CD4-positive, alpha-beta T cell treated with Interleukin-15 for 1 hour (primary cell): ENCODE data around the gene SRSF4.
"Not testable (repeated sequence)": the region's sequence is repeated elsewhere in the genome, so short reads cannot be mapped to it uniquely, and the experiment has no call there.

ENCODE experiments used
- DNase-seq: peaks from one replicate; pipeline ENCODE4 v3.0.0-alpha.2; 2020

SRSF4 gene

DNA sequence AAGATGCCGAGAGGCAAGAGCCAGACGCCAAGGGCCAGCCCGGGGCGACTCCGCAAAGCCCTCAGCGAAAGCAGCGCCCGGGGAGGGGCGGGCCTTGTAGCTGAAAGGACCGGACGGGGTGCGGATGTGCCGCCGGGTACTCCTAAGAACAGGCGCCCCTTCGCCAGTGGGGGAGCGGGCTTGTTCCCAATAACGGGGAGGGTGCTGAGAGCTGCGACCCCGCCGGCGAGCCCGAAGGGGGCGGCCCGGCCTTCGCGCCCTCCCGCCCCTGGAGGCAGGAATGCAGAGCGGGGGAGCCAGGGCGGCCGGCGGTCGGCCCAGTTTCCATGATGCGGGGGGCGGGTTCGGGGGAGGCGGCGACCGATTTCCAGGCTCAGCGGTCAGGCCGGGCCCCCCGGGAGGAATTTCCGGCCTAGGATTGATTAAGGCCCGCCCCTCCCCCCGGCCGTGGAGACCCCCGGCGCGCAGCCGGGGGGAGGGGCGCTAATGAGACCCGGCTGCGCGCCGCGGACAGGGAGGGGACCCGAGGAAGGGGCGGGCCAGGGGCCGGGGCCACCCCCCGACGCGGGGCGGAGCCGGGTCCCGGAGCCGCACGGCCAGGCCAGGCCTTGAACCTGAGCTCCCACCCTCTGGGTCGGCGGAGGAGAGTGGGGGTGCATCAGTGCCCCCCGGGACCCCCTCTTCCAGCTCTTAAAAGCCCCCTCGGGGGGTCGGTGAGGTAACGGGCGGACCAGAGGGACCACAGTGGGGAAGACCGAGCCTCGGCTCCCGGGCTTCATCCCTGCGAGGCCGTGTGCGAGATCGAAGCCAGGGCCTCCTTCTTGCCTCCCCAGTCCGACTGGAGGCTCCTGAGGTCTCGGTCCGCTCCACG is 57.1 kb downstream of the SRSF4 start:
- peak; percentile 24 for DNase-seq

DNA sequence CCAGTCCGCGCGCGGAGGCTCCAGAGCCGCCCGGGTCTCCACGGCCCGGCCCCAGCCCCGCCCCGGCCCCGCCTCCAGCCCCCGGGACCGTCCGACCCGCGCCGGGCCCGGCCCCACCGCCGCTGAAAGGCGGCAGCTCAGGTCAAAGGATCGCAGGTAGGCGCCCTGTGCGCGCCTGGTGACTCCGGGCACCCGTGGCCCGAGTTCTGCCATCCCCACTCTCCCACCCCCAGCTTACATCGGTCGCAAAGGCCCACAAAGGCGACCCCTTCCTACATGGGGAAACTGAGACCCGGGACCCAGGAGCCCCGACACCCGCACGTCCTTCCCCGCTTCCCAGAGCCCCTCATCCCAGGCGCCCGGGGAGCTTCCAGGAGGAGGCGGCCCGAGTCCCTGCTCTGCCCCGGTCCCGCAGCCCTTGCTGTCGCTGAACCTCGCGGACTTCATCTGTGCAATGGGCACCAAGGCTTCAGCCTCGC is 57.8 kb downstream of the SRSF4 start, which contains the start of gene TMEM200B:
Gene TMEM200B (minus strand): TSS at position 17 of the 479 bp plus-strand sequence. CDS start 2,075 bp downstream, outside the sequence.
- no peak for DNase-seq

DNA sequence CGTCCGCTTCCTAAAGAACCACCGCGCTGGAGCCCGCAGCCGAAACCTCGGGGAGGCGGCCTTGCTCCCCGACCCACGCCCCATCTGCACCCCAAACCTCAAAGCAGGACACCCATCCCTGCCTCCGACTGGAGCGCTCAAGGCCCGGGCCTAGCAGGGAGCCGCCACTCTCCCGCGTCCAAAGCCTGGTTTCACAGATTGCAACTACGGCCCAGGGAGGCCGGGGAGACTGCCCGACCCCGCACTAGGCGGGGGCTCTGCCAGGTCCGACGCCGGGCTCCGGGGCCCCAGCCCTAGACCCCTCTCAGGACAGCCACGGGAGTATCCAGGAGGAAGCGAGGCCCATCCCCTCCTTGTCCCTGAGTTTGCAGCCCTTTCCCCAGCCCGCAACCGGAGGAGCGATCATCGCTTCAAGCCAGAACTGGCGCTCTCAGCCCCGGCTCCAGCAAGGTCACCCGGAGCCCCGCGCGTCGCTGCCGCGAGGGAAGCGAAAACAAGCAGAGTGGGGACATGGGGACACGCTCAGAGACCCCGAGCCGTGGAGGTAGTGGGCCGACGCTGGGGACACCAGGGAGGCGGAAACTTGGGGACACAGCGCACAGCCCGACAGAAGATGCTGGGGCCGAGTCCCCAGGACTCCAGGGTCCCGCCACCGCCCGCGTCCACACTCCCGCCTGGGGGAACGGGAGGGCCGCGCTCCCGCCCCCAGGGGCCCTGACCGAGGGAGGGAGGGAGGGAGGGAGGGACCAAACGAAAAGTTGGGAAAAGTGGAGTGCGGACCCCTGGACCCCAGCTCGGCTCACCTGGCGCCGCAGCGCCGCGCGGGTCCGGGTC is 58.4 kb downstream of the SRSF4 start:
- DNase-seq = no peak

DNA sequence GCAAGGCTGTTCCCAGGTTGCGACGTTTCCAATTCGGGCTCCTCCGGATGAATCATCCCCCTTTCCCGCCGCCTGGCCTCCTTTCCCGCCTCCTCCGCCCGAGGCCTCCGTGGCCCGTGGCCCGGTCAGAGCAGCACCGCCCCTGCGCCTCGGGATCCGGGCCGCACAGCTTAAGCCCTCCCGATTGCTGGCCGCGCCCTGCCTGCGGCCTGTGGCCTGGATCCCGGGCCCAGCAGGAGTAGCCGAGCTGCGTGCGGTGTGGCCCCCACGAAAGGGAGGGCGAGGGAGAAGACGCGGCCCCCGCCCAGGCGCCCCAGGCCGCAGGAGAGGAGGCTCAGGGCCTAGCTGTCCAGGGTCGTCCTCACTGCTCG is 59.0 kb downstream of the SRSF4 start:
- no peak for DNase-seq

DNA sequence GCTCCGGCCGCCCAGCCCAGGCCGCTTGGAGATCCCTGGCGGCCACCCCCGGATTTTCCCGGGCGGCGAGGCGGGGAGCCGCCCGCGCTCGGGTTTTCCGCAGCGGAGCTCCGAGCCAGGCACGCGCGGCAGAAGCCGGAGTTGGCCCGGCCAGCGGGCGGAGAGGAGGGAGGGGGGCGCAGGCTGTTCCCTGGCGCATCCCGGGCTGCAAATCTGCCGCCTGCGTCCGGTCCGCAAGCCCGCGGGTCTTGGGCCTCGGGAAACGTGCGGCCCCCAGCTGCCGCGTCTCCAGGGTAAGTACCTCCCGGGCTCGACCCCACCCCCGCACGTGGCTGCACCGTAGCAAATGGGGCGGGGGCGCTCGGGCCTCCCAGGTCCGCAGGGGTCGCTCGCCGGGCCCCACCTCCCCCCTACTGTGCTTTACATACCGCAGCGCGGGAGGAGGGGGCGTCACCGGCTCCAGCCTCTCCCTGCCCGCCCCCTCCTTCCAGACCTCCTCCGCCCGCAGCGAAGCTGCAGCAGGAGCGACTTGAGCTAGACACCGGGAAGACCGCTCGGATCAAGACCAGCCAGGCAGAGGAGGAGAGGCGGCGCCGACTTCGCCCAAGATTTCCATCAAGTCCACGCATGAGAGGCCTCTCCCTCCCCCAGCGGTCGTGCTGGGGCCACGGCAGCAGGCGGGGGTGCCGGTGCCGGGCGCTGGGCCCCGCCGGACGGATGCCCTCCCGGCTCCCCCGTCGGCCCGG is 59.6 kb downstream of the SRSF4 start:
- DNase-seq = no peak

DNA sequence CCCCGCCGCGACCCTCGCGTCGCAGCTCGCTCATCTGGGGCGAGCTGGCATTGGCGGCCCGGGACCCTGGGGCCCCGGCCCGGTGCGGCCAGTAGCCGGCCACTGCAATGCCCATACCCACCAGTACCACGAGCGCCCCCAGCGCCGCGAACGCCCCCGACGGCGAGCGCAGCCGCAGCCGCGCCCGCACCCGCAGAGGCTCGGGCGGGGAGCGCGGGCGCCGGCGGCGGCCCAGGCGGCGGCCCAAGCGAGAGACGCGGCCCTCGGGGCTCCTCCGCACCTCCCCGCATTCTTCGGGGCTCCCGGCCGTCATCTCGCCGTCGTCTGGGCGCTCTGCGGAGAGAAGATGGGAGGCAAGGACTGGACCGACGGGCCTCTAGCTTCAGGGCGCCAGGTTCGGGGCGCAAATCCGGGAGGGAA is 60.2 kb downstream of the SRSF4 start:
- no peak for DNase-seq

DNA sequence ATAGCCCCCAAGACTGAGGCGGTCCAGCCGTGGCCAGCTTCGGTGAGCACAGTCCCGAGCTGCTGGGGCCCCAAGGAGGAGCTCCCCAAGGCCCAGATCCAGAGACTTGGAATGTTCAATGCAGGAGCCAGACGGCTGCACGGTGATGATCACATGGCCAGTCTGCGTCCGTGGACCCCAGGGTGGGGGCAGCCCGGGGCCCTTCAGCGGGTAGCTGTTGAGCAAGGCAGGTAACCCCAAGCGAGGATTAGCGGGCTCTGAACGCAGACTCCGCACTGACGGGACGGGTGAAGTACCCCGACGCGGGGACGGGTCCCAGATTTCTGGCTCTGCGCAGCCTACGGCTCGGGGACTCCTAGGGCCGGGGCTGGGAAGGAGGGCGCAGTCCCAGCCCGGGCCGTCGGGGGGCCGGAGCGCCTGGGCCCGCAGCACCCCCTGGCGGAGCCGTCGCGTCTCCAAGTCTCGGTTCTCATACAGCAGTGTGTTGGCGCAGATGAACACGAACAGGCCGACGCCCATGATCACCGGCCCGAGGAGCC is 60.7 kb downstream of the SRSF4 start:
- DNase-seq = peak; percentile 59

DNA sequence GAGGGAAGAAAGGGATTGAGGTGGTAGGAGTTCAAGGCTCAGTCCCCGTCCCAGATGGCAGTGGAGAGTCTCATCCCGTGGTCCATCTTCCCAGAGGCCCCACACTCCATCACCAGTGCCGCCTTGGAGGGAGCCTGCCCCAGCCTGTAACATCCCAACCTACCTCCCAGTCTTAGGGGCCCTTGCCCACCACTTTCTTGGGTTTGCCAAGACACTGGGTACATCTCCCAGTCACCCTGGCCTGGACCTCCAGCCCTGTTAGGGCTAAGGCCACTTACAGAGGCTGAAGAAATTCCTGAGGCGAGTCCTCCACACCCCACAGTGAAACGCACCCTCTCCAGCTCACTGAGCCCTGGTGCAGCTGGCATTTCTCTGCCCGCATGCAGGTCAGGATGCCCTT is 61.3 kb downstream of the SRSF4 start:
- DNase-seq = no peak

DNA sequence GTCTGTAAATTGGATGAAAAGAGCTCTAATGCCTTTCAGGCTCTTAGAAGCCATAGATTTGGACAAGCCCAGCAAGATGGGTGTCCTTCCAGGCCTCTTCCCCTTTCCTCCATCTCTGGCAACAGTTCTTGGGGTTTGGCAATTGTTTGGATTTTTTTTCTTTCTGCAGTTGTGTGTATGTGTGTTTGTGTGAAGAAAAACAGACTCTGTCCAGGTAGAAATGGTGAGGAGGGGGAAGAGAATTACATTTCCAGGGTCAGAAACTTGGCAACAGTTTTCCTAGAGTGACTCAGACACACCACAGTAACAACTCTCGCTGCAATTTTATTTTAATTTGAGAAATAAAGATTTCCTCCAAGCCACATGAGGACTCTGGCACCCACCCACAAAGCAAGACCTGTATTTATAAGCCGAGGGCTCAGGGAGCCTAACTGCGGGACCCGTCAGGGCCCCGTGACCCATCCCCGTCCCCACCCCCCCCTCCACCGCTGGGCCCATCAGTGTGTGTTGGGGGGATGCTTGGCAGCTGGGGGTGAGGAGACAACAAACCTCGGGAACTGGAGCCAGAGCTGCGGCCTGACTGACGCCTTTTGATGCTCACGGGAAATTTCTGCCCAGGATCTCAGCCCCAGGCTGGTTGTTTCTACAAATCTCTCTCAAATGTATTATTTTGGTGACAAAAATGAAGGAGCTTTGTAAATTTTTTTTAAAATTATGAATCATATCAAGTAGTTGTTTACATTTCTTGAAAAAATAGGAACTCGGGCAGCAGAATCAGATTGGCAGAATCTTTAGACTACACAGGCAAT is 62.4 kb downstream of the SRSF4 start:
- no peak for DNase-seq

DNA sequence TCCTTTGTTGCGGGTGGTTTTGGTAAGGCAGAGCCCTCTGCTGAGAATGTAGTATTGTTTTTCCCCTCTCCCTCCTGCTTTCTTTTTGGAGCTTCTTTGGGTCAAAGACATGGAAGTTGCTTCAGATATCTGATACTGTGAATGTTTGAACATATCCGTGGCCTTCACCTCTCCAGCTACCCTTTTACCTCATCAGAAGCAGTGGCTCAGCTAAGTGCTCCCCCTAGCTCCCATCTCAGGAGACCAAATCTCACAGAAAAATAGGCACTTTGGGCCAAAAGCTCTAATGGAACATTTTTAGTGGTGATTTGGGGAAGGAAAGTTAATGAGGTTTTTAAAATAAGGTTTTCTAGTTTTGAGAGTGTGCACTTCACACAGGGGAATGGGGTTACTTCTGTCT is 64.3 kb downstream of the SRSF4 start:
- no peak for DNase-seq

DNA sequence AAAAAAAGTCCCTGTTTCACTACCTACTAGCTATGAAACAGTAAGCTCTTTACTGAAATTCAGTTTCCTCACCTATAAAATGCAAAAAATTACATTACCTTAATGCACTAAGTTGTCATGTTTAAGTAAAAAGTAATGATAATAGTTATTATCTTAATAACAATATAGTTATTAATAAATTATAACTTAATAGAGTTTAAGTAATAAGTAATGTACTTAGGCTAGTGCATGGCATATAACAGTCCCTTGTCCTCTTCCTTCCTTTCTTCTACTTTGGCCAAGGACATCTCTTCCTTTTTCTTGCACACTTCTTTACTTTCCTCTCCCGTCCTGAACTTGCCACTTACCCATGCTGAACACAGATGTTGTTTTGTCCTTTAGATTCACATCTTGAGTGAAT is 67.0 kb downstream of the SRSF4 start:
- no peak for DNase-seq

DNA sequence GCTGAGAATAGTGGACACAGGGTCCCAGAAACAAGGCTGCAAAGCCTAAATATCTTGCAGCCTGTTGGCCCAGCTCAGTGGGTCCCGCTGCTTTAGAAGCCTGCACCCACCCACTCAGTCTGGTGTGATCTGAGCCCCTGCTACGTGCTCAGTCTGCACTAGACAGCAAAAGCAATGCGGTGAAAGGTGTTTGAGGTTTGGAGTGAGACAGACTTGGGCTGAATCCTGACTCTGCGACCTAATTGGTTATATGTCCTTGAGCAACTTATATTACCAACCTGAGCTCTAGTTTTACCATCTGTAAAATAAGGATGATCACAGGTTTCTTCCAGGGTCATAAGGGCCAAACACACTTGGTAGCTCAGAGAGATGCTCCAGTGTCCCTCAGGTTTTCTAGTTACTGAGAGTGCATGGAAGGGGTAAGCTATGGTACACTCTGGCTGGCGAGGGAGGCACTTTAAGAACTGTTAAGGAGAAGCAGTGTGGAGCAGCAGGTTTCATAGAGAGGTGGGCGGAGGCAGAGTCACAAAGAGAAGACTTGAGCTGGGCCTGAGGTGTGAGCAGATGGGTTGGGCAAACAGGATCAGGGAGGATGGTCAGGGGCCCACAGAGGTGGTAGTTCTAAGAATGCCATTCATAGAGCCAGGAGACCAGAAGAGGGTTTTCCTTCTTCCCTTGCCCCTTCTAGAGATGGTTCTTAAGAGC is 68.1 kb downstream of the SRSF4 start:
- DNase-seq = no peak

DNA sequence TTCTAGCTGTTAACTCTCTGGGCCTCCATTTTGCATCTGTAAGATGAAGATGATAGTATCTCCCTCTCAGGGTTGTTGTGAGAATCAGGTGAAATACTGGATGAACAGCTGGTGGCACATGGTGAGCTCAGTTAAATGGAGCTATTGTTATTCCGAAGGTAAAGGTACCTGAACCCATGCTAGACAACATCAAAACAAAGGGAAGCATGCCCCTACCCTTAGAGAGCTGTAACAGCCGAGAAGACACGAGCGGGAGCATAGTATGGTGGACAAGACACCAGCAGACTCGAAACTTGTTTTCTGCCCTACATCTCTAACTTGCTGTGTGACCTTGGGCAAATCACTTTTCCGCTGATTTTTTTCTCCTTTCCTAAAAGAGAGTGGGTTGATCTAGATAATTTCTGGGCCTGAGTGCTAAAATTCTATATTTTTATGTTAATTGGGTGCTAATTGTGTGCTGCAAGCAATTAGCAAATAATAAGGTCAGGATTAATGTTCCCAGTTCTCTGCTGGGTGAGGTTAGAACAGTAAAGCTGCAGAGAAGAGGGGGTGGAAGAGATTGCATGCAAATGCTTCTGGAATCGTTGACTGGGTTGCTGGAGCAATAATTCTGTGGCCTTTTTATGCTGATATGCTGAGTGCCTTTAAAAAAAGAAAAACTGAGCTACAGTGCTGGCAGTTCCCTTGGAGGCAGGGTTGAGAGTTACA is 68.8 kb downstream of the SRSF4 start:
- DNase-seq = no peak

DNA sequence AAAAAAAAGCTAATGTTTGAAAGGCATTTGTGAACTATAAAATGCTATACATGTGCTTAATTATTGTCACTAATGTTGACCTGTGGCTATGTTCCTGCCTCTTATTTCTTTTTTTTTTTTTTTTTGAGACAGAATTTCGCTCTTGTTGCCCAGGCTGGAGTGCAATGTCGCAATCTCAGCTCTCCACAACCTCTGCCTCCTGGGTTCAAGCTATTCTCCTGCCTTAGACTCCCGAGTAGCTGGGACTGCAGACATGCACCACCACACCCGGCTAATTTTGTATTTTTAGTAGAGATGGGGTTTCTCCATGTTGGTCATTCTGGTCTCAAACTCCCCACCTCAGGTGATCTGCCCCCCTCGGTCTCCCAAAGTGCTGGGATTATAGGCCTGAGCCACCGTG is 73.7 kb downstream of the SRSF4 start:
- not testable (repeated sequence) for DNase-seq

DNA sequence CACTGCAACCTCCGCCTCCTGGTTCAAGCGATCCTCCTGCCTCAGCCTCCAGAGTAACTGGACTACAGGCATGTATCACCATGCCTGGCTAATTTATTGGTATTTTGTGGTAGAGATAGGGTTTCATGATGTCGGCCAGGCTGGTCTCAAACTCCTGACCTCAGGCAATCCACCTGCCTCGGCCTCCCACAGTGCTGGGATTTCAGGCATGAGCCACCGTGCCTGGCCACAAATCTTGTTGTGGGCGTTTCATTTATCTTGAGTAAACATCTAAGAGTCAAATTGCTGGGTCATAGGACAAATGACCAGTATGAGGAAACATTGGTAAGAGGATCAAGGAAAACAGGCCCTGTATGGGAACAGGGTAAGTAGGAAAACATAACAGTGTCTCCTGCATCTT is 75.9 kb downstream of the SRSF4 start:
- no peak for DNase-seq

DNA sequence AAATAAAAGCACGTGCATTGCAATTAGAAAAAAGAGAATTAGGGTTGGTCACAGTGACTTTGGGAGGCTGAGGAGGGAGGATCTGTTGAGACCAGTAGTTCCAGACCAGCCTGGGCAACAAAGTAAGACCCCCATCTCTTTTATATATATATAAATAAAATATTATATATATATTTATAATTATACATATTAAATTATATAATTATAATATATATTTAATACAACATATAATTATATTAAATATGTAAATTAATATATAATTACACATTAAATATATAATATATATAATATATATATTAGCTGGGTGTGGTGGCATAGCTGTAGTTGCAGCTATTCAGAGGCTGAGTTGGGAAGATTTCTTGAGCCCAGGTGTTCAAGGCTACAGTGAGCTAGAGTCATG is 81.2 kb downstream of the SRSF4 start:
- no peak for DNase-seq

DNA sequence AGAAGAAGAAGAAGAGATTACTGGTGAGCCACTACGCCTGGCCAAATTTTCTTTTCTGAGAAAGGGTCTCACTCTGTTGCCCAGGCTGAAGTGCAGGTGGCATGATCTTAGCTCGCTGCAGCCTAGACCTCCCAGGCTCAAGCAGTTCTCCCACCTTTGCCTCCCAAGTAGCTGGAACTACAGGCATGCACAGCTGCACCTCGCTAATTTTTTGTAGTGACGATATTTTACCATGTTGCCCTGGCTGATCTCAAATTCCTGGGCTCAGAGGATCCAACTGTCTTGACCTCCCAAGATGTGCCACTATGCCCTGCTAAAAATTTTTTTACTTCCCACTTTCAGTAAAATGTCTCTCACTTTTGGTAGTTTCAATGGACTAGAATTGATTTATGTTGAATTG is 82.4 kb downstream of the SRSF4 start:
- DNase-seq = no peak
